HG03432 (cell line): ENCODE measurements around the gene ANKRD55.
"Not testable (repeated sequence)": the region's sequence is repeated elsewhere in the genome, so short reads cannot be mapped to it uniquely, and the experiment has no call there.

Source experiments
- ATAC-seq: cut with Tn5 transposase; IDR thresholded peaks from one replicate; pipeline ENCODE4 v1.9.1; 2021; ENCODE audit warnings: mild to moderate bottlenecking, moderate library complexity; ENCODE audit not compliant: unreplicated experiment

Gene ANKRD55

GRCh38 chr5:56147659-56148230 lies 85.4 kb downstream of the ANKRD55 start:
- no peak for ATAC-seq

- no peak for ATAC-seq
Measured at GRCh38 chr5:56147106-56147505, 86.0 kb downstream of the ANKRD55 start.

- no peak for ATAC-seq
Measured at GRCh38 chr5:56146674-56147073, 86.5 kb downstream of the ANKRD55 start.

- ATAC-seq: no peak
Measured at GRCh38 chr5:56145511-56145910, 87.6 kb downstream of the ANKRD55 start.

GRCh38 chr5:56145106-56145505 lies 88.0 kb downstream of the ANKRD55 start:
- no peak for ATAC-seq

GRCh38 chr5:56144211-56144610 lies 88.9 kb downstream of the ANKRD55 start:
- no peak for ATAC-seq

GRCh38 chr5:56143373-56143714 lies 89.8 kb downstream of the ANKRD55 start:
- ATAC-seq: no peak

- ATAC-seq: peak; percentile 87
Measured at GRCh38 chr5:56142614-56143372, 90.3 kb downstream of the ANKRD55 start.

- ATAC-seq: no peak
Measured at GRCh38 chr5:56142233-56142613, 90.9 kb downstream of the ANKRD55 start.

GRCh38 chr5:56140073-56140472 lies 93.1 kb downstream of the ANKRD55 start:
- ATAC-seq: no peak

- no peak for ATAC-seq
Measured at GRCh38 chr5:56130664-56131063, 102.5 kb downstream of the ANKRD55 start.

- peak; percentile 56 for ATAC-seq
Measured at GRCh38 chr5:56129288-56129687, 103.8 kb downstream of the ANKRD55 start.

- ATAC-seq: peak; percentile 49
Measured at GRCh38 chr5:56128113-56128512, 105.0 kb downstream of the ANKRD55 start.

GRCh38 chr5:56126487-56127179 lies 106.5 kb downstream of the ANKRD55 start:
- ATAC-seq: no peak

- no peak for ATAC-seq
Measured at GRCh38 chr5:56123531-56124243, 109.4 kb downstream of the ANKRD55 start.

GRCh38 chr5:56122360-56122985 lies 110.7 kb downstream of the ANKRD55 start:
- ATAC-seq: not testable (repeated sequence)

- no peak for ATAC-seq
Measured at GRCh38 chr5:56119050-56119449, 114.1 kb downstream of the ANKRD55 start.

- no peak for ATAC-seq
Measured at GRCh38 chr5:56116599-56117141, 116.5 kb downstream of the ANKRD55 start.

- ATAC-seq: no peak
Measured at GRCh38 chr5:56115589-56115988, 117.5 kb downstream of the ANKRD55 start.

GRCh38 chr5:56112526-56113121 lies 120.5 kb downstream of the ANKRD55 start:
- ATAC-seq: no peak
